ENCODE results near the gene HSD17B2.

HSD17B2 gene

DNA sequence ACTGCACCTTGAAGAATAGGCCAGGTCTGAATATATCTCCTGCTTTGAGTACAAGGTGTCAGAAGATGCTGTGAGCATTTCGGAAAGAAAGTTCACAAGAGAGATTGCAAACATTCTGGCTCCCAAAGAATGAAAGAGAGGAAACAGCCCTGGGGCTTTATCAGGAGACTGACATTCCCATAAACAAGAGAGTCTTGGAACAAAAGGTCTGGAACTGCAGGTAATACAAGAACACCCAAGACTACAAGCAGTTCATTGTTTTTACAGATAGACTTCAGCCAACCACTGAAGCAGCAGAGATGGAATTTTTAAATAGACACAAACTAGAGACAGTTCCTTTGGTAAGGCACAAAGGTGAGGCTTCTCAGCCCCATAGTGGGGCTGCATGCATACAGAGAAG is 14.4 kb downstream of the HSD17B2 start:
- H3K27ac ChIP-seq: no peak overlapping the region
- TF ChIP-seq ZFX (IDR thresholded peaks at IDR 0.05): no peak
- TF ChIP-seq, protein P1, sequence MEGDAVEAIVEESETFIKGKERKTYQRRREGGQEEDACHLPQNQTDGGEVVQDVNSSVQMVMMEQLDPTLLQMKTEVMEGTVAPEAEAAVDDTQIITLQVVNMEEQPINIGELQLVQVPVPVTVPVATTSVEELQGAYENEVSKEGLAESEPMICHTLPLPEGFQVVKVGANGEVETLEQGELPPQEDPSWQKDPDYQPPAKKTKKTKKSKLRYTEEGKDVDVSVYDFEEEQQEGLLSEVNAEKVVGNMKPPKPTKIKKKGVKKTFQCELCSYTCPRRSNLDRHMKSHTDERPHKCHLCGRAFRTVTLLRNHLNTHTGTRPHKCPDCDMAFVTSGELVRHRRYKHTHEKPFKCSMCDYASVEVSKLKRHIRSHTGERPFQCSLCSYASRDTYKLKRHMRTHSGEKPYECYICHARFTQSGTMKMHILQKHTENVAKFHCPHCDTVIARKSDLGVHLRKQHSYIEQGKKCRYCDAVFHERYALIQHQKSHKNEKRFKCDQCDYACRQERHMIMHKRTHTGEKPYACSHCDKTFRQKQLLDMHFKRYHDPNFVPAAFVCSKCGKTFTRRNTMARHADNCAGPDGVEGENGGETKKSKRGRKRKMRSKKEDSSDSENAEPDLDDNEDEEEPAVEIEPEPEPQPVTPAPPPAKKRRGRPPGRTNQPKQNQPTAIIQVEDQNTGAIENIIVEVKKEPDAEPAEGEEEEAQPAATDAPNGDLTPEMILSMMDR (conservative IDR thresholded peaks at IDR 0.05): no peak

DNA sequence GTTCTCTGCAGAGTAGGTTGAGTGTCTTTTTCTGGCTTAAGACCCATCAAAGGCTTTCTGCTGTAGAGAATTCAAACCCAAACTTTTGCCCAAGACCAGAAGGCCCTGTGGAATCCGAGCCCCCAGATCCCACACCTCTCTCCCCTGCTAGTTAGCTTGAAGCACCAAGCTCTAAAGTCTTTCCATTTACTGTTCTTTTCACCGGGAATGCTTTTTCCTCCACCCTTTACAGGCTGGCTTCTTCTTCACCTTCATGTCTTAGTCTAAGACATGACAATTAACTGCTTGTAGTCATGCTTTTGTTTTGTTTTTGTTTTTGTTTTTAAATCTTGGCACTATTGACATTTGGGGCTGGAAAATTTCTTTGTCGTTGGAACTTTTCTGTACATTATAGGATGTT is 15.5 kb downstream of the HSD17B2 start:
- H3K27ac ChIP-seq: no peak overlapping the region
- TF ChIP-seq ZFX (IDR thresholded peaks at IDR 0.05): no peak
- TF ChIP-seq, protein P1 (conservative IDR thresholded peaks at IDR 0.05): no peak

DNA sequence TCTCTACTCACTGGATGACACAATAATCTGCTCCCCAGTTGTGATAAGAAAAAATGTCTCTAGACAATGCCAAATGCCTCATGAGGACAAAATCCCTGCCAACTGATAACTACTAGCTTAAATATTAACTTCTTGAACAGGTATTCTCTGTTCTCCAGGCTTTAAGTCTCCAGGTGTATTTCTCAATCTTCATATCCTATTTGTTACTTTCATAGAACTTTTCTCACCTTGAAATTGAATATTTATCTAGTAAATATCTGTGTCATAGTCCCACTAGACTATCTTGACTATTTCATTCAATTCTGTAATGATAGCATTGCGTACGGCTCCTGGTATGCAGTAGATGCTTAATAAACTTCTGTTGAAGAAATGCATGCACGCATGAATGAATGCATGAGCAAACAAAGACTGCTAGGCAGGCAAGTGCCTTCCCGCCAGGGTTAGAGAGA is 15.9 kb downstream of the HSD17B2 start:
- TF ChIP-seq ZFX (IDR thresholded peaks at IDR 0.05): no peak
- TF ChIP-seq, protein P1 (conservative IDR thresholded peaks at IDR 0.05): no peak

DNA sequence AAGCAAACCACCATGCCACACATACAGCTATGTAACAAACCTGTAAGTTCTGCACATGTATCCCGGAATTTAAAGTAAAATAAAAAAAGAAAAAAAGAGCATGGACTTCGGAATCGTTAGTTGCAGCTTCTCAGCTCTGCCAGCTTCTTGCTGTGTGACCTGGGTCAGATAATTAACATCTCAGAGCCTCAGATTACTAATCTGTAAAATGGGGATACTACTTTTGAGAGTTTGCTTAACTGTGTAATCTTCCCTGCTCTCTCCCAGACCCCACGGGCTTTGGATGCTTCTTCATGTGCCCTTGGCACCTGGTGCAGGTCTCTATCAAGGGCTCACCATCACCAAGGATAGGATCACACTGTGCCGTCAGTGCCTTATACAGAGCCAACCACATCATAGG is 16.6 kb downstream of the HSD17B2 start:
- TF ChIP-seq, protein P1 (conservative IDR thresholded peaks at IDR 0.05): no peak
- no peak for TF ChIP-seq ZFX (IDR thresholded peaks at IDR 0.05)
- no peak overlapping the region for H3K27ac ChIP-seq

More for the DNA sequence above, 15.9 kb downstream of the HSD17B2 start:
- H3K27ac ChIP-seq: no peak overlapping the region

DNA sequence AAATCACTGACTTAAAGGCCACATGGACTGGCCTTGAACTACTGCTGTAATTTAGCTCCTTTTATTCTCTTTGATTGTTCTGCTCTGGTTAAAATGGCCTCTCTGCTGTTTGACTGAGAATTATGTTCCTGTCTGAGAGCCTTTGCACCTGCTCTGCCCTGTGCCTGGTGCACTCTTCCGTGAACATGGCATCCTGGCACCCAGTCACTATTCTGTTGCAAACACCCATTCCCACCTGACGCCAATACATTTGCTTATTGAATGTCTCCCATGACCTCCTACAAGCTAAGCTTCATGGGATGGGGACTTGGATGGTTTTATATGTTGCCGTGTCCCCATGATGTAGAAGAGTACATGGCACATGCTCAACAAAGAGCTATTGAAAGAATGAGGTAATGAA is 20.1 kb downstream of the HSD17B2 start:
- no peak overlapping the region for H3K27ac ChIP-seq
- TF ChIP-seq, protein P1 (conservative IDR thresholded peaks at IDR 0.05): no peak
- no peak for TF ChIP-seq ZFX (IDR thresholded peaks at IDR 0.05)

DNA sequence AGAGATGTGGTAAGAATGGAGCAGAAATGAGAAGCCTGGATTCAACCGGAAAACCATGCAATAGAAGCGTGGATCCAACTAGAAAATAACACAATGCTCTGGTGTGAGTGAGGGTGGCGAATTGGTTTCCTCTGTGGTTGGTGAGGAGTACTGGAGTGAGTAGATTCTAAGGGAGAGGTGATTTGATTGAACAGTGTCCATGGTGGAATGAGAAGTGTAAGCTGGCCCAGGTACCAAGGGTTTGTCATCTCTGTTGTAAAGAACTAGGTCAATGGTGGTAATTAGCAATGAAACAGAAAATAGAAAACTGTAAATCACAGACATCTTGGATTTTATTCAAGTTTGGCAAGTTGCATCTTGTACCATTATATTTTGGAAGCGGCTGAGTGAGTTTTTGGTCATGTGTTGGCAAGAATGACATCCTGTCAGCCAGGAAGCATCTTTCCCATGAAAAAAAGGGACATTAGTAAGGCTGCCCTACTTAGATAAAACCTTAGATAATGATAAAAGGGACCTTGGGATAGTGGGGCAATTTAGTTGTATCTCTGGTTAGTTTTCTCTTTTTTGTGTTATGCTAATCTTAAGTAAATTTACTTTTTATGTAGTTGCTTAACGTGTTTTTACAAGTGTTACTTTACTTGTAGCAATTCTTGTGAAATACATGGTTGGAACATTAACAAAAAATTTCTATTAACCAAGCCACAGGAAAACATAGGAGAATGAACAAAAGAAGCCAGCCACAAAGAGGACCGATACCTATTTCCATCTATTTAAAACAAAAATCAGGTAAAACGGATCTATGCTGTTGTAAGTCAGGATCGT is 20.9 kb downstream of the HSD17B2 start:
- no peak for TF ChIP-seq ZFX (IDR thresholded peaks at IDR 0.05)
- TF ChIP-seq, protein P1 (conservative IDR thresholded peaks at IDR 0.05): no peak
- no peak overlapping the region for H3K27ac ChIP-seq

DNA sequence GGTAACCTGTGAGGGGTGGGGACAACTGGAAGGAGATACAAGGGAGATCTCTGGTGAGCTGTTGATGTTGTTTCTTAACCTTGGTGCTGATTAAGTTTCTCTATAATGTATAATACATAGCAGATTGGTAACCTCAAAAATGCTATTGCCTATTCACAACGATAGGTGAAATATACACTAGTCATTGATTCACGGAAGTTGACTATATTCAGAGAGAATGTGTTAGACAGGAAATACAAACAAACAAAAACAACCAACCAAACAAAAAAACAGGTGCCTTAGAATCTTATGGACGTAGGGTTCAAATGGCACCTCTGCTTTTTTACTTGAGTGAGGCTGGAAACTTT is 21.5 kb downstream of the HSD17B2 start:
- no peak overlapping the region for H3K27ac ChIP-seq

More for the DNA sequence above, 21.5 kb downstream of the HSD17B2 start:
- TF ChIP-seq, protein P1 (conservative IDR thresholded peaks at IDR 0.05): no peak
- TF ChIP-seq ZFX (IDR thresholded peaks at IDR 0.05): no peak
